Fibroblast of lung (primary cell): ENCODE results near the gene ADRM1. TPM values are rescaled to one million over a fixed set of nuclear protein-coding genes. Genes with fewer than 3 reads are reported as not detected.

Experiments used
- DNase-seq, 2 donors: peaks; one replicate each; pipeline versions ENCODE4 v3.0.0 to v3.0.0-alpha.2; 2010; ENCODE audit warnings: low read depth in 2 of 2
- H2AFZ ChIP-seq: 2 replicates; pipeline ENCODE4 v1.5.1; 2012; ENCODE audit warnings: low read length, control low read depth, inconsistent platforms
- H3K27ac ChIP-seq: 2 replicates; pipeline ENCODE4 v1.5.1; 2011; ENCODE audit warnings: low read length, control low read depth; ENCODE audit not compliant: insufficient read depth
- H3K27me3 ChIP-seq: 2 replicates; pipeline ENCODE4 v1.5.1; 2011; ENCODE audit warnings: mild to moderate bottlenecking, low read length; ENCODE audit not compliant: control insufficient read depth, insufficient read depth
- H3K36me3 ChIP-seq: 2 replicates; pipeline ENCODE4 v1.5.1; 2011; ENCODE audit warnings: low read length; ENCODE audit not compliant: control insufficient read depth, insufficient read depth
- H3K4me1 ChIP-seq: 2 replicates; pipeline ENCODE4 v1.5.1; 2011; ENCODE audit warnings: low read length; ENCODE audit not compliant: control insufficient read depth, insufficient read depth; ENCODE audit errors: extremely low read depth
- H3K4me2 ChIP-seq: 2 replicates; pipeline ENCODE4 v1.5.1; 2011; ENCODE audit warnings: low read length, control low read depth; ENCODE audit not compliant: insufficient read depth; ENCODE audit errors: extremely low read depth
- H3K4me3 ChIP-seq, 4 experiments: fragments of 200-600 bp in 1 of 4; sonication (generic) in 1 of 4; replicated peaks in 1 of 4; 2 replicates each; pipeline ENCODE4 v1.5.1; 2011 to 2016; ENCODE audit warnings: low read length in 4 of 4, low read depth in 3 of 4, mild to moderate bottlenecking in 3 of 4, control low read depth in 2 of 4, inconsistent platforms in 1 of 4, mixed read lengths in 1 of 4; ENCODE audit not compliant: insufficient read depth in 1 of 4; ENCODE audit errors: control extremely low read depth in 1 of 4
- H3K79me2 ChIP-seq: 2 replicates; pipeline ENCODE4 v1.5.1; 2012; ENCODE audit warnings: mild to moderate bottlenecking, low read length, inconsistent platforms; ENCODE audit not compliant: control insufficient read depth, insufficient read depth
- H3K9ac ChIP-seq: 2 replicates; pipeline ENCODE4 v1.5.1; 2011; ENCODE audit warnings: mild to moderate bottlenecking, low read length, control low read depth; ENCODE audit not compliant: insufficient read depth
- H3K9me3 ChIP-seq: 2 replicates; pipeline ENCODE4 v1.5.1; 2012; ENCODE audit warnings: low read depth, low read length; ENCODE audit not compliant: control insufficient read depth, insufficient read depth
- H4K20me1 ChIP-seq: 2 replicates; pipeline ENCODE4 v1.5.1; 2011; ENCODE audit warnings: low read length; ENCODE audit not compliant: control insufficient read depth, insufficient read depth; ENCODE audit errors: extremely low read depth
- EZH2 ChIP-seq: IDR thresholded peaks from 2 replicates; pipeline ENCODE4 v1.5.1; 2012; ENCODE audit warnings: low read length, control low read depth, mild to moderate bottlenecking; ENCODE audit errors: missing control alignments
- polyA plus RNA-seq, 2 donors: library from polyadenylated mRNA; depleted of rRNA in 1 of 2; stranded (reverse) in 1 of 2; unstranded in 1 of 2; fragments of >200 nt; gene quantifications; 2 replicates each; pipeline ENCODE4 v1.2.1, GENCODE V29; 2011 to 2012; ENCODE audit warnings: missing spikeins in 1 of 2
- total RNA-seq: library from RNA; depleted of rRNA; stranded (reverse); fragments of >200 nt; gene quantifications from 2 replicates; pipeline ENCODE4 v1.2.1, GENCODE V29; 2014
- TF ChIP-seq, protein P1 (sequence below), 2 donors: IDR thresholded peaks in 1 of 2; conservative IDR thresholded peaks in 1 of 2; 1 replicate in 1 of 2; 2 replicates in 1 of 2; pipeline ENCODE4 v1.5.1; 2011 to 2012; ENCODE audit warnings: low read length in 2 of 2, control low read depth in 1 of 2, inconsistent platforms in 1 of 2, low read depth in 1 of 2, mild to moderate bottlenecking in 1 of 2

Gene ADRM1
- total and polyA plus RNA-seq, 2 donors (not counting 1 experiment from before 2014, with no cell fraction given), result 41.2 to 71.3 TPM

DNA sequence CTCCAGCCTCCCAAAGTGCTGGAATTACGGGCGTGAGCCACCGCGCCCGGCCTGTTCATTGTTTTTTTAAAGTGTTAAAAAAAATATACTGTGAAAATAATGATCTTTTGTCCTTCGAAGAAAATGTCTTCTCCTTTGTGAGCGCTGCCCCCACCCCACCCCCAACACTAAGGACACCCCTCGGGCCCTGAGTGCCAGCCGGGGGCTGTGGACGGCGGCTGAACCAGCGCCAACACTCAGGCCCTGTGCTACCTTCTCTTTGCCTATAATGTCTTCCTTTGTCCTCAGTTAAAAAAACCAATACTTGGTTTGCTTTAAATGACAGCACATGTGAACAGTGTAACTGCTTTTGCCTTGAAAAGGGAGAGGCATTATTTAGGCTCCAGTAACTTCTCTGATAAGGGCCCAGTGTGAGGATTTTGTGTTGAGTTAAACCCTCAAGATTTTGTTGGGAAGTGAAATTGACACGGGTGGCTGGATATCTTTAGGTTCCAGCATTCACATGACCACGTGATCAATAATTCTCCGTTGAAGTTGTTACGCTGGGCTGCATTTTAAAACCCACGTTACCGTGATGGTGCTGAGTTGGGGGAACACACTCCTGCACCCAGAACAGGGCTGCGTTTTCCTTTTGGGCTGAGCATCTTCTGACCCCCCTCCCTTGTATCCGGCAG is 9.5 kb upstream of the ADRM1 start:
- DNase-seq, result no peak
- Histone ChIP-seq H3K27me3 (no peaks in the 10 kb centered on the region), H3K27ac (no peak overlapping the region), H3K79me2 (no peaks in the 10 kb centered on the region), H3K4me3 (no peak overlapping the region), H3K4me1 (no peaks in the 10 kb centered on the region), H2AFZ (no peak overlapping the region), H4K20me1 (no peaks in the 10 kb centered on the region), H3K9ac (no peak overlapping the region), H3K36me3 (peaks cover 7% of the 10 kb centered on the region), H3K4me2 (no peak overlapping the region), H3K9me3 (no peaks in the 10 kb centered on the region)
- TF ChIP-seq, protein P1, sequence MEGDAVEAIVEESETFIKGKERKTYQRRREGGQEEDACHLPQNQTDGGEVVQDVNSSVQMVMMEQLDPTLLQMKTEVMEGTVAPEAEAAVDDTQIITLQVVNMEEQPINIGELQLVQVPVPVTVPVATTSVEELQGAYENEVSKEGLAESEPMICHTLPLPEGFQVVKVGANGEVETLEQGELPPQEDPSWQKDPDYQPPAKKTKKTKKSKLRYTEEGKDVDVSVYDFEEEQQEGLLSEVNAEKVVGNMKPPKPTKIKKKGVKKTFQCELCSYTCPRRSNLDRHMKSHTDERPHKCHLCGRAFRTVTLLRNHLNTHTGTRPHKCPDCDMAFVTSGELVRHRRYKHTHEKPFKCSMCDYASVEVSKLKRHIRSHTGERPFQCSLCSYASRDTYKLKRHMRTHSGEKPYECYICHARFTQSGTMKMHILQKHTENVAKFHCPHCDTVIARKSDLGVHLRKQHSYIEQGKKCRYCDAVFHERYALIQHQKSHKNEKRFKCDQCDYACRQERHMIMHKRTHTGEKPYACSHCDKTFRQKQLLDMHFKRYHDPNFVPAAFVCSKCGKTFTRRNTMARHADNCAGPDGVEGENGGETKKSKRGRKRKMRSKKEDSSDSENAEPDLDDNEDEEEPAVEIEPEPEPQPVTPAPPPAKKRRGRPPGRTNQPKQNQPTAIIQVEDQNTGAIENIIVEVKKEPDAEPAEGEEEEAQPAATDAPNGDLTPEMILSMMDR (conservative IDR thresholded peaks at IDR 0.05 in 1 of 2, IDR thresholded peaks at IDR 0.05 in 1 of 2; ENCODE audit: low read depth in 1 of 2, low read length in 2 of 2), result no peak
- TF ChIP-seq EZH2, result no peak

DNA sequence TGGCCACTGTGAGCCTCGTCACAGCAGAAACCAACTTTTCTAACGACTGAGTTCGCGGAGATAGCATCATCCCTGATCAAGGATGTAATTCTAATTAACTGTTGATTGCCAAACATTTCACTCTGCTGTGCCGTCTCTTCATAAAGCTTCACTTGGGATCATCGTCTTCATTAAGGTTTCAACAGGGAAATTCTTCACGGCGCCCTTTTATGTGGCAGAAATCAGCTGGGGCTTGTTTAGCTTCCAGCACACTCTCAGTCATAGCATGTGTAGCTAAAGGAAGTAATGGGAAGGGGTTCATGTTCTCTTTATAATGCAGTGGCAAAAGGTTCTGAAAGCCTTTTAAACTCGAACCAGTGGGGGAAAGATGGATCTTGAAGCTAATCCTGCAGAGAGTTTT is 8.9 kb upstream of the ADRM1 start:
- Histone ChIP-seq H3K4me1 (no peaks in the 10 kb centered on the region), H3K4me3 (no peak overlapping the region), H4K20me1 (no peaks in the 10 kb centered on the region), H3K9me3 (no peaks in the 10 kb centered on the region), H2AFZ (no peak overlapping the region), H3K4me2 (no peak overlapping the region), H3K27ac (no peak overlapping the region), H3K27me3 (no peaks in the 10 kb centered on the region), H3K9ac (no peak overlapping the region), H3K36me3 (peaks cover 5% of the 10 kb centered on the region), H3K79me2 (no peaks in the 10 kb centered on the region)
- TF ChIP-seq, protein P1 (conservative IDR thresholded peaks at IDR 0.05 in 1 of 2, IDR thresholded peaks at IDR 0.05 in 1 of 2; ENCODE audit: low read depth in 1 of 2, low read length in 2 of 2), result no peak
- TF ChIP-seq EZH2, result no peak
- DNase-seq, result no peak

DNA sequence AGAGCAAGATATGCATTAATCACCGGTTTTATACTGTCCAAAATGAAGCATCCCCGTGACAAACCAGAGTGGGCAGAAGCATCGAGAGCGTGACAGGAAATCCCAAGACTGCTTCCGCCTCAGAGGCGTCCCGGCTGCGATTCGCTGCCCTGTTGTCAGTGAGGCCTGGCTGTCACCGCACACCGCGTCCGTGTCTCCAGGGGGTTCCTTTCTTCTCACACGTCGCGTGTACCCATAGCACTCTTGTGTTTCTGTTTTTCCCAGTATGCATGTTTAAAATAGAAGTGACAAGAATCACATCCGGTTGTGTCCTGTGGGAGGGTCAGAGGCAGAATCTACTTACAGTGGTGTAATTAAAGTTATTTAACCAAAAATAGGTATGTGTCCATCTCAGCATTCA is 8.3 kb upstream of the ADRM1 start:
- no peaks in the 10 kb centered on the region for H3K9me3 ChIP-seq
- no peaks in the 10 kb centered on the region for H3K4me1 ChIP-seq
- TF ChIP-seq, protein P1 (conservative IDR thresholded peaks at IDR 0.05 in 1 of 2, IDR thresholded peaks at IDR 0.05 in 1 of 2; ENCODE audit: low read depth in 1 of 2, low read length in 2 of 2), result no peak
- no peak for TF ChIP-seq EZH2
- DNase-seq, result no peak
- H3K4me2 ChIP-seq, result no peak overlapping the region
- H3K9ac ChIP-seq, result no peak overlapping the region
- H4K20me1 ChIP-seq, result no peaks in the 10 kb centered on the region
- H3K4me3 ChIP-seq, result no peak overlapping the region
- H2AFZ ChIP-seq, result no peak overlapping the region
- no peaks in the 10 kb centered on the region for H3K27me3 ChIP-seq
- H3K27ac ChIP-seq, result no peak overlapping the region
- H3K36me3 ChIP-seq, result peaks cover 5% of the 10 kb centered on the region
- no peaks in the 10 kb centered on the region for H3K79me2 ChIP-seq
